GM20000 (cell line): Measurements from ENCODE around the gene HMGN2.
A peak's percentile ranks its signal among the peaks of the same experiment; 100 is the strongest.

Source experiments
- DNase-seq: peaks from one replicate; pipeline ENCODE4 v3.0.0; 2012; ENCODE audit warnings: low spot score
- CTCF ChIP-seq: IDR thresholded peaks from 2 replicates; pipeline ENCODE4 v1.5.1; 2012; ENCODE audit warnings: mild to moderate bottlenecking, control low read depth; ENCODE audit errors: extremely low read depth, missing control alignments

HMGN2 gene

GRCh38 chr1:26472320-26472900 is at the start of gene HMGN2:
TSS of gene HMGN2 (plus strand) at chr1:26472440. CDS start at chr1:26472613, 173 bp downstream.
- peak; percentile 89 for DNase-seq
- no peak for TF ChIP-seq CTCF

- no peak for DNase-seq
- TF ChIP-seq CTCF, result no peak
Measured at GRCh38 chr1:26429721-26430120, 42.5 kb upstream of the HMGN2 start.

- DNase-seq, result peak; percentile 95
- TF ChIP-seq CTCF, result no peak
Measured at GRCh38 chr1:26431979-26432695, 40.1 kb upstream of the HMGN2 start, which contains the start of gene DHDDS. TSS of gene DHDDS (plus strand) at chr1:26432321. CDS start at chr1:26432946, 625 bp downstream.

DNA sequence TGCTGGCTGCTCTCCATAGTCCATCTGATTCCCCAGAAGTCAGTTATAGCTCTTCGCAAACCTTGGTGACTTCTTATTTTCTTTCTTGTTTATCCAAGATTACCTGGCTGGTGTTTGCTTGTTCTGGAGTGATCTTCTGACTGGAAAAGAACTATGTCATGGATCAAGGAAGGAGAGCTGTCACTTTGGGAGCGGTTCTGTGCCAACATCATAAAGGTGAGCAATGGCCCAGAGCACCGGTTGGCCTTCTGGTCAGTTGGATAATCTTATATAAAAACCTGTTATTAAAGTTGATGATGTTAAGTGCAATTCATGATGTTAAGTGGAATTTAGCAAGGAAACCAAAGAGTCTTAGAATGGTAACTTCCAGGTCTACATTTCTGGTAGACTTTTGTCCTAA is 39.4 kb upstream of the HMGN2 start:
- no peak for DNase-seq
- TF ChIP-seq CTCF, result no peak

- no peak for DNase-seq
Measured at GRCh38 chr1:26434161-26434752, 38.0 kb upstream of the HMGN2 start.

GRCh38 chr1:26438041-26438440 is 34.2 kb upstream of the HMGN2 start:
- DNase-seq, result no peak
- no peak for TF ChIP-seq CTCF

More at GRCh38 chr1:26434161-26434752, 38.0 kb upstream of the HMGN2 start:
- no peak for TF ChIP-seq CTCF

DNA sequence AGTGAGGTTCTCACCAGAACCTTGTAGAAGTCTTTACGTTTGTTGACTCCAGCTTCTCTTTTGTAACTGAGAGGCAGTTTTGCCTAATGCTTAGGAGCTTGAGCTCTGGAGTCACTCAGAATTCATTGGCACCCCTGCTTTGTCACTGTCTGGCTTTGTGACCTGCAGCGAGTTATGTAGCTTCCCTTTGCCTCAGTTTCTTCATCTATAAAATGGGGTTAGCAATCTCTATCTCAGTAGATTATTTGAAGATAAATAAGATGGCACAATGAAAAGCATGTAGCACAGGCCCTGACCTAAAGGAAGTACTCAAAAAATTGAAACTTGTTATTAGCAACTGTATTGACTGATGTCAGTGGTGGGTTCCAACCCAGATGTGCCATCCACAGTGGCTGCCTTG is 32.0 kb upstream of the HMGN2 start:
- no peak for TF ChIP-seq CTCF
- DNase-seq, result no peak
